ENCODE data around the gene OTOGL.

GRCh38 chr12:80184926-80185325 lies 85.6 kb downstream of the OTOGL start:
- TF ChIP-seq CTCF (IDR thresholded peaks at IDR 0.05) (no peak), EP300 (IDR thresholded peaks at IDR 0.05) (no peak), POLR2A (IDR thresholded peaks at IDR 0.05) (no peak)

Measured in ovary (tissue), 3 donors.